ENCODE results near the gene DGKQ.

Gene DGKQ

GRCh38 chr4:925771-926500 is 47.4 kb downstream of the DGKQ start:
- no peak for ATAC-seq
- TF ChIP-seq SNAI2 (CRISPR knock-in tag; IDR thresholded peaks at IDR 0.05), result no peak
- no peak for TF ChIP-seq ZNF70 (CRISPR knock-in tag; IDR thresholded peaks at IDR 0.05)
- no peak for TF ChIP-seq CSRNP3 (CRISPR knock-in tag; IDR thresholded peaks at IDR 0.05)
- TF ChIP-seq RARB (CRISPR knock-in tag; IDR thresholded peaks at IDR 0.05), result no peak
- no peak for TF ChIP-seq POU6F1 (CRISPR knock-in tag; IDR thresholded peaks at IDR 0.05; ENCODE audit: borderline replicate concordance, low read depth)
- TF ChIP-seq TSHZ2 (CRISPR knock-in tag; IDR thresholded peaks at IDR 0.05), result no peak
- TF ChIP-seq ZNF8 (CRISPR knock-in tag; IDR thresholded peaks at IDR 0.05), result no peak
- no peak for TF ChIP-seq CREB5 (CRISPR knock-in tag; IDR thresholded peaks at IDR 0.05; ENCODE audit: low read depth)
- TF ChIP-seq ARNTL (CRISPR knock-in tag; IDR thresholded peaks at IDR 0.05; ENCODE audit: borderline replicate concordance, low read depth), result no peak
- TF ChIP-seq ZC3H10 (CRISPR knock-in tag; IDR thresholded peaks at IDR 0.05), result no peak
- no peak for TF ChIP-seq ZFP30 (CRISPR knock-in tag; IDR thresholded peaks at IDR 0.05)

GRCh38 chr4:925171-925570 is 48.2 kb downstream of the DGKQ start:
- no peak for ATAC-seq
- no peak for TF ChIP-seq GLIS3 (CRISPR knock-in tag; IDR thresholded peaks at IDR 0.05)
- no peak for TF ChIP-seq RARB (CRISPR knock-in tag; IDR thresholded peaks at IDR 0.05)
- no peak for TF ChIP-seq PPARA (CRISPR knock-in tag; IDR thresholded peaks at IDR 0.05; ENCODE audit: borderline replicate concordance)
- no peak for TF ChIP-seq ZNF565 (CRISPR knock-in tag; conservative IDR thresholded peaks at IDR 0.05; ENCODE audit: low read depth)
- TF ChIP-seq CREB5 (CRISPR knock-in tag; IDR thresholded peaks at IDR 0.05; ENCODE audit: low read depth), result no peak
- no peak for TF ChIP-seq ESRRG (CRISPR knock-in tag; IDR thresholded peaks at IDR 0.05)
- TF ChIP-seq ARNTL (CRISPR knock-in tag; IDR thresholded peaks at IDR 0.05; ENCODE audit: borderline replicate concordance, low read depth), result no peak
- TF ChIP-seq PATZ1 (CRISPR knock-in tag; IDR thresholded peaks at IDR 0.05; ENCODE audit: borderline replicate concordance), result no peak
- TF ChIP-seq TOX (CRISPR knock-in tag; IDR thresholded peaks at IDR 0.05; ENCODE audit: borderline replicate concordance), result no peak
- TF ChIP-seq TCF4 (CRISPR knock-in tag; IDR thresholded peaks at IDR 0.05; ENCODE audit: borderline replicate concordance), result no peak
- no peak for TF ChIP-seq ZC3H10 (CRISPR knock-in tag; IDR thresholded peaks at IDR 0.05)
- TF ChIP-seq POU6F1 (CRISPR knock-in tag; IDR thresholded peaks at IDR 0.05; ENCODE audit: borderline replicate concordance, low read depth), result no peak
- TF ChIP-seq ZFP30 (CRISPR knock-in tag; IDR thresholded peaks at IDR 0.05), result no peak
- TF ChIP-seq ISL1 (CRISPR knock-in tag; IDR thresholded peaks at IDR 0.05), result no peak
- no peak for TF ChIP-seq OSR1 (CRISPR knock-in tag; IDR thresholded peaks at IDR 0.05)
- TF ChIP-seq ZFP3 (CRISPR knock-in tag; IDR thresholded peaks at IDR 0.05), result no peak
